ENCODE measurements around the gene AOPEP.

AOPEP gene

GRCh38 chr9:95090023-95090791 lies 363.7 kb downstream of the AOPEP start:
- no peak for DNase-seq

DNA sequence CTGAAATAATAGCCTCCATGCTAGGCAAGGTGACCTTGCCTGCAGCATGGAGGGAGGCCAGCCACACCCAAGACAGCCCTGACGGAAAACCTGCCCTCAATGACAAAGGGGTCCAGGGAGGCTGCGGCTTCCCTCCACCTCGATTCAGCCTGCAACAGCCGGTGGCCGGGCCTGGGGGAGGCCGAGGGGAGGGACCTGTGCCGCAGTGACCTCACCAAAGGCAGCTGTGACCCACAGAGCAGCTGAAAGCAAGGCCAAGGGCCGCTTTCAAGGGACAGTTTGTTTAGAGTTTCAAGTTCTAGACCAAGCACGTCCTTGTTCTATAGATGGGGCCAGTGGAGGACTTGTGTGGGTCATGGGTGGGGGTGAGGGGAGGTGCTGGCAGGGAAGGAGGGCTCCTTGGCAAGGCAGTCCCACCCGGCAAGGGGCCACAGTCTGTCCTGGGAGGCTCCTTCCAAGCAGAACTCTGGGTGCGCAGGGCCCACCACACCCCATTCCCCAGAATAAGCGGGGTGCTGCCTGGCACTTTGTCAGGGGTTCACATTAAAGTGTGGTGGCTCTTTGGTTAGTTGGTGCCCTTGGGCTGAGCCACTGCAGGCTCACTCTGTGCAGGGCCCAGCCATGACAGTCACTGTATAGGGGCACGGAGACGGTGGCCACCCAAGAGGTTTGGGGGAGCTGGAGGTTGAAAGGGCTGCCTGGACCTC lies 364.5 kb downstream of the AOPEP start:
- DNase-seq = no peak

DNA sequence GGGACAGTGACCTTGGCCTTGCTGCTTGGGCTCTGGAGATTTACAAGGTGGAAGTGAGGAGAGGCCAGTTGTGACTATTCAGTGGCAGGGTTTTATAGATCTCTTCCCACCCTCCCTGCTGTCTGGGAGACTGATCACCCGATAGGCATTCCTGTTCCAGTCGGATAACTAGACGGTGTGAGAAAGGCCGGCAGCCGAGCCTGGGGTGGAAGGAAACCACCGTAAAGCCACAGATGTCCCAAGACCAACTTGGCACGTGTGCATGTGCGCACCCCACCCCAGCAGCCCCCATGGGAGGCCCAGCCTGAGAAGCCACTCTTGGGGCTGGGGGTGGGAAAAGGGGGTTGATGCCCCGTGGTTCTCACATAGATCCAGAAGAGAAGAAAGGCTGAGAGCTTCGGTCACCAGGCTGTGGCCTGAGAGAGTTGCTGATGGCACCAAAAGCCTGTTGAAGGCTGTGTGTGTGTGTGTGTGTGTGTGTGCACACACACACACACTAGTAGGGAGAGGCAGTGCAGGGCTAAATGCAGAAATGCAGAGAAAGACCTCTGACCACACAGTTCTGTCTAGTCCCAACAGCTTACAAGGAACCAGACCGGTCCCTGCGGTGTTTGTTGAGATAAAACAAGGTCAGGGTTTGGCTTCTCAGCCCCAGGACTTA lies 365.2 kb downstream of the AOPEP start:
- no peak for DNase-seq

- DNase-seq = no peak
These were observed 366.0 kb downstream of the AOPEP start for GRCh38 chr9:95092262-95093072.

DNA sequence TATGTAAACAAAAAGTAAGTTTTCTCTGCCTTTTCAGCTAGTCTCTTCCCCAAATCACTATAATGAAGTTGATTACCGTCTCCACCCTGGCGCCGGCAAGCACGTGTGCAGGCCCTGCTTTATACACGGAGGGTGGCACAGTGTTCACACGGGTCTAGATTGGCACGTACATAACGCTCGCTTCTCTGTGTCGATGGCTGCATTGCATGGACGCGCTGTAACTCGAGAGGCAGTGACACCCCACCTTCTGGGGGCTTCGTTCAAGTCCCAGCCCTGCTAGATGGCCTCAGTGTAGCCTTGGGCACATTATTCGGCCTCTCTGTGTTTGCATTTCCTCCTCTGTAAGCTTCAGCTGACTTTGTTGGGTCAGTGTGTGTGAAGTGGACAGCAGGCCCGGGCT lies 367.1 kb downstream of the AOPEP start:
- DNase-seq = no peak

GRCh38 chr9:95094002-95094401 lies 367.5 kb downstream of the AOPEP start:
- DNase-seq = no peak

DNA sequence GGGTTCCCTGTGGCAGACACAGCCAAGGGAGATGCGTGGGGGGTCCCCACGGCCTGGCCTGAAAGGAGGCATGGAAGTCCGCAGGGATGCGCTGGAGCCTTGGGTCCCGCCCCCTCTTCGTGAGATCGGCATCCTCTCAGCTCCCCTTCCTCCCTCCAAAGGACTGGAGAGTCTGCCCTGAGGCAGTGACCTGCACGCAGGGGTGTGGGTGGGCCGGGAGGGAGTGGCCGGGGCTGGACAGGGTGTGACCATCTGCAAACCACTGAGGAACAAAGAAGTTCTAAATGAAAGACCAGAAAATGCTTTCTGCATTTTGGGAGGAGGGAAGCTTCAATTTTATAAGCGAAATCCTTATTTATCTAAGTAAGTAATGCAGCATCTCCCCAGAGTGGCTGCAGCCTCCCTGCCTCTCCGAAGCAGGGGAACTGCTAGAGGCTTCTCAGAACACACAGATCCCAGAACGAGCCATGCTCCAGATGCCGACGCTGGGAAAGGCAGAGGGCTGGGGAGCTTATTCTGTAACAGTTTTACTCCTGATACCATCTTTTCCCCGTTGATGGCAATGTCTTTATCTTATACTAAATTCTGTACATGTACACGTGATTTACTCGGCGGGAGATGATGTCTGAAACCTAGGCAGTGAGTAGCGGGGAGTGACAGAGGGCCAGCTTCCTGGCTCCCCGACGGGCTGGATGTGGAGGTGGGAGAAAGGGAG lies 369.3 kb downstream of the AOPEP start:
- DNase-seq = no peak

DNA sequence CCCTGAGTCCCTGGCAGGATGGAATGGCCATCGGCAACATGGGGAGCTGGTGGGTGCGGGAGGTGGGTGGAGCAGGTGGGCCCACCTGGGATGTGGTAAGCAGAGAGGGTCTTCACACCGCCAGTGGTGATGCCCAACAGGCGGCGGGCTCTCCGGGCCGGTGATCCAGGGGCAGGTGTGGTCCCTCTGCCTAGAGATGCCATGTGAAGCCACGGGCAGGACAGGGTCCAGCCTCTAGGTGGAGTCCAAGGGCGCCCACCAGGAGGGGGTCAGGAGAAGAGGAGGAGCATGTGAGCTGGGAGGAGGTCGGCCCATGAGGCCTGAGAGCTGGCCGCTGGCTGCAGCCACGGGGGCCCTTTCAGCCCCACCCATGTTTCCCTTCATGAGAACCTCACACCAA lies 369.9 kb downstream of the AOPEP start:
- DNase-seq = no peak

DNA sequence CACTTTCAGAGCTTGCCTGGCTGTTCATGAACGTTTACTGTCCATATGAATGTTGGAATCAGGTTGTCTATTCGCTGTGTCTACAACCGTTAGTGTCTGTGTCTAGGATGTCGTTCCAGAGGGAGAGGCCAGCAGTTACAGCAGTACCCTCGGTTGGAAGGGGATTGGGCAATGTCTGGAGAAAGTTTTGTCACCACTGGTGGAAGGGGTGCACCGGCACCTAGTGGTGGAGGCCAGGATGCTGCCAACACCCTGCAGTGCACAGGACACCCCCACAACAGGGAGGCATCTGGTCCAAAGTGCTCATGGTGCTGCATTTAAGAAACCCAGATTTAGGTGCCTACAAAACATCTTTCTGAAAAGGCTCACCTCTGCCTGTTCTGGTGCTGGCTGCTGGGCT lies 370.3 kb downstream of the AOPEP start:
- no peak for DNase-seq

DNA sequence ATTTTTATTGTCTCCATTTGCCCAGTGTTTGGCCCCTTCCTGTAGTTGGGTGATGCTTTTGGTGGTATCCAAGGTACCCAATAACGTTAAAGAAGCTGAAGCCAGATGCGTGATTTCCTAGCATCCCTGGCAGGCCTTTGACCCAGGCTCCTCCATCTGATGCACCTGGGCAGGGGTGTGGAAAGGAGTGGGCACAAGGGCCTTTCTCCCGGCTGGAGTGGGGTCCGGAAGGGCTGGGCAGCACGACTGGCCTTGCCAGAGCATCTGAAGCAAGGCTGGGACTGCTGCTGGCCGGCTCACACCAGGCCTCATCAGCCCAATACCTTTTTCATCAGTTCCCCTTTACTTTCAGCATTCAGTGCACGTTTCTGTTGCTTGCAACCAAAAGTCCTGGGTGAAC lies 370.8 kb downstream of the AOPEP start:
- no peak for DNase-seq

DNA sequence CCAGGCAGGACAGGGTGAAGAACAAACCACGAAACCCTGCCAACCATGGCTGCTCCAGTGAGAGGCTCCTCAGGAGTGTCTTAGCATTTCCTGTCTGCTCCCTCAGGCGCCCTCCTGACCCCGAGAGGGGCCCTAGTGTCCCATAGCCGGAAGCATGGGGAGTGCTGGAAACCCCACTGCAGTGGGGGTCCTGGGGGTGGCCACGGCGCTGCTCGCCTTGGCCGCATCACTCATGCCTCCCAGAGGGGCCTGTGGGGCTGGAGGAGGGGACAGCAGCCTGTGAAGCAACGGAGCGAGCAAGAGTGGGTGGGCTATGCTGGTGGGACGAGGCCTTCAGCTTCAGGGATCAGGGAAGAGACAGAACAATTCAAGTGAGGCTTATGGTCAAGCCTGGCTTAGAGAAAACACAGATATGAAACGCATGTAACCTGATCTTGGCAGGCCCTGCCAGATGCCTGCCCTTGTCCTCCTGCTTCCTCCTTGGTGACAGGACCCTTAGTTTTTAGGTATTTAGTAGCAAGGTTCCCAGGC lies 372.0 kb downstream of the AOPEP start:
- DNase-seq = no peak

- no peak for DNase-seq
These were observed 373.0 kb downstream of the AOPEP start for GRCh38 chr9:95099321-95100070.

DNA sequence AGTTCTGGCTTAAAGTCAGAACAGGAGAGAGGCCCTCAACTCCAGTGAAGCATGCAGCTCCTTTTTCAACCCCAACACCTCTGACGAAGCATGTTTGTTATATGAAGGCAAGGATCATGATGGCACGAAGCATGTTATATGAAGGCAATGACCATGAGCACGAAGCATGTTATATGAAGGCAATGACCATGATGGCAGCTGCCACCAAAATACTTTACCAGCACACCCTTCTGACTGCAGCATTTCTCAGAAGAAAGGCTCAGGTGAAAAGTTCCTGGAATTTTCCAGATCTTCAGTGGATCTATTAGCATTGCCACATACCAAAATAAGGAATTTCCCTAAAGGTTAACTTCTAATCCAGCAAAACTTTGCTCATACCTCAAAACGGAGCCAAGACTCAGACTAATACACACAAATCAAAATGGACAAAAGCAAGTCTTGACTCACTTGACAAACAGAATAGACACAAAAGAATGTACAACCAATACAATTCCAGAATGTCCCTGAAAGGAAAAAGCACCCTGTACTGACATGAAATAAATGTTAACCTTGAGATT lies 373.6 kb downstream of the AOPEP start:
- no peak for DNase-seq

DNA sequence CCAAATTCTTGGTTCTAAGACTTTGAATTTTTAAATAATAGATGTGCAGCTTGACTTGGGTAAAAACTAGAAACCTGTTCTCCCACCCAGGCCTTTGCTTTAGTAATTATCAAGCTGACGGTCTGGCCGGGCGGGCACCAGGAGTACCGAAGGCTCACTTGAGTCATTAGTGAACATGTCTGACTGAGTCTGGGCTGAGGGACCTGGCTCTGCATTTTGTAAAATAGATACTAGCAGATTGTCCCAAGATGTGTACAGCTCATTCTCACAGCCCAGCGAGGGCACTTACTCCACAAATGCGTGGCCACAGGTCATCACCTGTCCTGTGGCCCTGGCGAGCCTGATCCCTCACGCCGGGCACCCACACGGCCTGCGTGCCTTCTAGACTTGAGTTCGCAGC lies 374.8 kb downstream of the AOPEP start:
- DNase-seq = no peak

DNA sequence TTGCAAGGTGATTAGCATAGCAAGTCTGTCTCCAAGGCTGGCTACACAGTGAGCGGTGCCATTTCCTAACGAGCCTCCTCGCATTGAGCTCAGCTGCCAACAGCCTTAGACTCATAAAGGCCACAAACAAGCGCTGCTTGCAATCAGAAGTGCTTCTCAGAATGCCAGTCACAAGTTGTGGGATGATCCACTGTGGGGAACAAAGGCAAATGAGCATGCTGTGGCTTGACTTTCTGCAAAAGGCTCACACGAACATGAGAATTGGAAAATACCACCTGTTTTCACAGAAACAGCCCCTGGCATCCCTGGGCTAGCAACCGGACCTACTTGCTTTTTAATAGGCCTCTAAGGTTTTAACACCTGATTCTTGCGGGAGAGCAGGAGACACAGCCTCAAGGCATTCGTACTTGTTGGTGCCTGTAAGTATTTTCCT lies 375.5 kb downstream of the AOPEP start:
- no peak for DNase-seq

DNA sequence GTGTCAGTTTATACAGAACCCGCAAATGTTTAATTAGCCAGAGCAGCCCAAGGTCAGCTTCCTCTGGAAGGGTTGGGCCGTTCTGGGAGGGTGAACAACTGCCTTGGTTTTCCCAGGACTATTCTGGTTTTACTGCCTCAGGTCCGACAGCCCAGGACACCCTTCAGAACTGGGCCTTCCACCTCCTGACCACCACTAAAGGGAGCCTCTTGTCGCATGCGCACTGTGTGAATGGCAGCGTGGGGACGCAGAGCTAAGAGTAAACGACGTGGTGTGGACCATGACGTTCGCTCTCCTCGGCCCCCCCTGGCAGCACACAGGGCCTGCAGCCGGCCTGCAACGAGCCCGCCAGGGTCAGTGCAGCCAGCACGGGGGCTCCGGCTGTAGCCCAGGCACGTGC lies 376.1 kb downstream of the AOPEP start:
- no peak for DNase-seq

GRCh38 chr9:95103281-95103771 lies 376.8 kb downstream of the AOPEP start:
- DNase-seq = no peak

- DNase-seq = no peak
These were observed 377.5 kb downstream of the AOPEP start for GRCh38 chr9:95103871-95104580.

GRCh38 chr9:95104581-95104960 lies 378.1 kb downstream of the AOPEP start:
- DNase-seq = no peak

- DNase-seq = no peak
These were observed 378.5 kb downstream of the AOPEP start for GRCh38 chr9:95104980-95105379.

Measured in activated CD4-positive, alpha-beta T cell treated with anti-CD3 and anti-CD28 coated beads for 48 hours (primary cell).